ENCODE results near the gene ERI3.

Gene ERI3, protein sequence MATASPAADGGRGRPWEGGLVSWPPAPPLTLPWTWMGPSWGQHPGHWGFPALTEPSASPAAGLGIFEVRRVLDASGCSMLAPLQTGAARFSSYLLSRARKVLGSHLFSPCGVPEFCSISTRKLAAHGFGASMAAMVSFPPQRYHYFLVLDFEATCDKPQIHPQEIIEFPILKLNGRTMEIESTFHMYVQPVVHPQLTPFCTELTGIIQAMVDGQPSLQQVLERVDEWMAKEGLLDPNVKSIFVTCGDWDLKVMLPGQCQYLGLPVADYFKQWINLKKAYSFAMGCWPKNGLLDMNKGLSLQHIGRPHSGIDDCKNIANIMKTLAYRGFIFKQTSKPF

DNA sequence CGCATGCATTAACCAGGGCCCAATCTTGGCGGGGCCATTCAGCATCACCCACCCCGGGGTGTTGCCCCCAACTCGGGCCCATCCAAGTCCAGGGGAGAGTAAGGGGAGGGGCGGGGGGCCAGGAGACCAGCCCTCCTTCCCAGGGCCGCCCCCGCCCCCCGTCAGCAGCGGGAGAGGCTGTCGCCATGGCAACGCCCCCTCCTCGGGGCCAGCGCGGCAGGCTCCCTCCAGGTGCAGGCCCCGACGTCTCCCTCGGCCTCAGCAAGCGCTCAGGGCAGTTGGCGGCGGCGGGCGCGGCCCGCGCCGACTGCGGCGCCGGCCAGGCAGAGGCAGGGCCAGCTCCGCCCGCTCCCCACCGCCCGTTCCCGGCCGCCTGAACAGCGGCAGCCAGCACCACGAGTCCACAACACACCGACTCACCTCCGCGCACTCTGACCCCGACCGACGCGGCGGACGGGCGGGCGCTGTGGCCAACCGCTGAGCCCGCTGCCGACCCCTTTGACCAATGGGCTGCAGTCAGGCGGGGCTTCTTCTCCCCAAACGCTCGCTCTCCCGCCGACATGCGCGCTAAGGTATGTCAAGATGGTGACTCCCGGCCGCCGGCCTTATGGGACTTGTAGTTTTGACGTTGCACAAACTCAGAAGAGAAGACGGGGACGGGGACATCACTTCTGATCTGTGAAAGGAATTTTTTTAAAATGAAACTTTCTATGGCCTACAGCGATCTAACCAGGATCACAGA is at the start of gene ERI3:
TSS of gene ERI3 (minus strand) at position 418 of the 742 bp plus-strand sequence. CDS start at position 187, 231 bp downstream.
- peak; percentile 67 to 99 (median 97) for DNase-seq

DNA sequence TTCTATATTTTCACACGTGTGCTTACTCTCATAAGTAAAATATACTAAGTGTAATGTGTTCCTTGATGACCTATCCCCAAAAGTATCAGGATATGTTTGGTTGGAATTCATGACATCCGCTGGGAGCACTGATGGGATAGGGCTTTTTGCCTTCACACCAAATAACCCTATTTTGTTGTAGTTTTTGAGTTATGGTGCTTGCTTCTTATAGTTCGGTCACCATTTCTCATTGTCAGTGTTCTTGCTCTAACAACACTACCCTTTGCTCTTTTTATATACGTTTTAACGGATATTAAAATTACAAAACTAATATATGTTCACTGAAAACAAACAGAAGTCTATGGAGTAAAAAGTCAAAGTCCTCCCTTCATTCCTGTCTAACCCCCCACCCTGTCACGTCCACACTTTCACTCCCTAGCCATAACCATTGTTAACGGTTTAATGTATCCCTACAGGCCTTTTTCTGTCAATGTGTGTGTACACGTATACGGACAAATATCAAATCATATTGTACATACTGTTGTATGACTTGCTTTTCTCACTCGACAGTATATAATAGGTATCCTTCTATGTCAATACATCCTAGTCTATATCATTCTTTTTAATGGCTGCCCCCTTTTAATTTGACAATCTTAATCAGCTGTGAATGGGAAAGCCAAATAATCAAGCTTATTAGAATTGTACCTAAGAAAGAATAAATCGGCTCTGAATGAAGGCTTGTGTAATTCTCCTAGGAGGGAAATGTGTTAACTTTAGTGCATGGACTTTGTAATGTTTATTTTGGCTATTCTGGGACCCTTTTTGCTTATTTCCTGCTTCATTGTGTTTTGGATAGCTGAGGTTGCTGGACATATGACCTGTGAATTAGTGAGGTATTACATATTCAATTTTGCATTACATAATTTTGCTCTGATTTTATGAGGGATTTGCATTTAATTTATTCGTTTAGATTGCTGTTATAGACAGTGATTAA is 46.5 kb upstream of the ERI3 start:
- DNase-seq: no peak

DNA sequence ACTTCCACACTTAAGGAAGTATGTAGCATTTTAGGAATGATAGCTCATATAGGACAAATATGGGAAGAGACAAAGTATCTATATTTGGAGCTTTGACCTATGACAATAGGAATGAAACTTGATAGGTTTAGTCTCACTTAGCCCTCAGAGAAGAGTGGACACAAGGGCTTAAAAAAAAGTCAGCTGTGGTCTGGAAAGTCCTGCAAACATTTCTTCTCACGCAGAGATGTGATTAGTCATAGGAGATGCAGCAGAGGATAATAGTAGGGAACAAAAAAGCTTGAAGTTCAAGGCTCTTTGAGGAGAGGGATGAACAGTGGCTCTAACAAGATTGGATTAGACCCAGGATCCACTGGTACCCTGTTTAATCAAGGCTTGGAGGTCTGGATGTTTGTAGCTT is 35.2 kb upstream of the ERI3 start:
- DNase-seq: no peak

DNA sequence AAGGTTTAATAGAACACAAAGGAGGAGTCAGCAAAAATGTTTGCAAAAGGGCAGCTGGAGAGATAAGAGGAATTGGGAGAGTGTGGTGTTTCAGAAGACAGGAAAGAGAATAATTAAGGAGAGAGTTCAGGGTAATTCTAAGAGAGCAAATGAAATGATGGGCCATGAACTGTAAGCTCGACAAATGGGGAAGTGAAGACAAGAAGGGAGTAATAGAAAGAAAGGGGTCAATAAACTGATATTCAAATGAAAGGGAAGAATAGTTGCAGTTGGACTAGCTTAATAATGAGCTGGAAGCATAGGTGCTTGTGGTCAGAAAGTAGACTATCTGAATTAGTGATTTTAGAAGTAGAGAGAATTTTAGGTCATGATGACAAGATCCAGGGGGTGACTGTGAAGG is 34.4 kb upstream of the ERI3 start:
- DNase-seq: no peak

DNA sequence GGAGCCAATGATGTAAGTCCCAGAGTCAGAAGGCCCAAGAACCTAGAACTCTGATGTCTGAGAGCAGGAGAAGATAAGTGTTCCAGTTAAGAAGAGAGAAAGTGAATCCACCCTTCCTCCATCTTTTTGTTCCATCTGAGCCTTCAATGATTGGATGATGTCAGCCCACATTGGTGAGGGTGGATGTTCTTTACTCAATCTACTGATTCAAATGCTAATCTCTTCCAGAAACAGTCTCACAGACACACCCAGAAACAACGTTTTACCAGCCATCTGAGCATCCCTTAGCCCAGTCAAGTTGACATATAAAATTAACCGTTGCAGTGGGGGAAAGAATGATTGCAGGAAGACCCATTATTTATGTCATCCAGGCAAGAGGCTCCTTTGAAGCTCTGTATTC is 33.5 kb upstream of the ERI3 start:
- DNase-seq: no peak

DNA sequence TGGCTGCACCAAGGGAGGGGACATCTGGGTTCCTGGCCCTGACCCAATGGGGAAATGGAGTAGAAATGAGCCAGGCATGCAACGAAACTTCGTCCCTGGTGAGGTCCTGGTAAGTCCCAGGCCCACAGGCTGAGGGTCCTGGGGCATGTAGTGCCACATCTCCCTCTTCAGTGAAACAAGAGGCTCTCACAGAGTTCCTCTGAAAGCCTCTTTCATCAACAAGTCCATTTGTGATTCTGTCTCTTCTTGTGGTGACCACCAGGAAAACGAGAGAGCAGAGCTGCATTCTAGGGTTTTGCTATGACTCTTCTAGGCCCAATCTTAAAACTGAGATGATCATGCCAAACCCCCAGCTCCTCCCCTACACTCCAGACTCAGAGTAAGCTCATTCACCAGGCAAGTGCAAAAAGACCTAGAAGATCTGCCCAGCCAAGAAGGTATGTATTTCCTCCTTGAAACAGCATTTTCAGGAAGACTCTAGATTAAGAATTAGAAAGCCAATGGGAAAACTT is 25.7 kb upstream of the ERI3 start:
- peak in 8 of 56 donors; percentile 5 to 40 (median 12) for DNase-seq

DNA sequence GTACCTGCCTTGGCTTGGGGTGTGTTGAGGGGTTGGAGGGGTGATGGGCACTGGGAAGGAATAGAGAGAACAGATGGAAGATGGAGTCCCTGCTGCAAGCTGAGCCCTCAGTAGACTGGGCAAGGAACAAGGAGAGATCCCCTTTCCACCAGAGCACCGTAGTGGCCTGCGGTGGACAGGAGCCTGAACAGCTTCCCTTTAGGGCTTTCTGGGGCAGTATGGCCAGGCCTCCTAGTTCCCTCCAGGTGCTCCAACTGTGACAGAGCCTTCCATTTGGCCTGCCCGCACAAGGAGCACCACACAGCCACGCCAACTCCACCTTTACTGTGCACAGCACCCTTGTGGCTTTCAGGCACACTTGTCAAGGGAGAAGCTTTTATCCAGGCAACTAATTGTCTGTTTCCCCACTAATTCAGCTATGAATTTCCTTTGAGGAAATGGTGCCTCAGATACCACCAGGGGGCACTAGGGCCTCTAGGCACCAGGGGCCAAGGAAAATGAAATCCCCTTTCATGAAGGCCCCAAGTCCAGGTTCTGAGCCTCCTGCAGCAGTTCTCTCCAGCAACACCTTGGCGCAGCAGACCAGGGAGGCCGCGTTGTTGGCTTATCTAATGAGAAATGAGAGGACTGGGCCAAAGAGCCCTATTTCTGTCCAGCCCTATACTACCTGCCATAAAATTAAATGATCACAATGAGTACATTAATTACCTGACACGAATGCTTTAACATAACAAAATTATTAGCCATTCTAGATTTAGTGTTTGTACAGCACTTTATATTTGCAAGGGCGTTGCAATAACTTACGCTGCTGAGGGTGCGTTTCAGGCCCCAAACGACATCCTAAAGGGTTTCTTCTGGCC is 23.1 kb upstream of the ERI3 start:
- DNase-seq: peak in 46 of 56 donors; percentile 6 to 76 (median 29)

DNA sequence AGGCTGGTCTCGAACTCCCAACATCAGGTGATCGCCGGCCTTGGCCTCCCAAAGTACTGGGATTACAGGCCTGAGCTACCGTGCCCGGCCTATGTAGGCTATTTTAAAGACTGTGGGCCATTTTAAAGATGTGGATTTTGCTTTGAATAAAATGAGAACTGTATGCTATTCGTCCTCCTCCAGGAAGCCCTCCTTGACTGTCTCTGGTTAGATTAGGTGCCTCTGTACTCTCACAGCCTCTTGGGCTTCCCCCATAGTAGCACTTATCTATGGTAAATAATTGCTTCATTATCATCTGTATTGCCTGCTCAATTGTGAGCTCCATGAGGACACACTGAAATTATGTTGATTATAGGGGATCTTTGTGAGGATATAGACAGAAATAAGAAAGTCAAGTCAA is 20.5 kb upstream of the ERI3 start:
- DNase-seq: no peak

DNA sequence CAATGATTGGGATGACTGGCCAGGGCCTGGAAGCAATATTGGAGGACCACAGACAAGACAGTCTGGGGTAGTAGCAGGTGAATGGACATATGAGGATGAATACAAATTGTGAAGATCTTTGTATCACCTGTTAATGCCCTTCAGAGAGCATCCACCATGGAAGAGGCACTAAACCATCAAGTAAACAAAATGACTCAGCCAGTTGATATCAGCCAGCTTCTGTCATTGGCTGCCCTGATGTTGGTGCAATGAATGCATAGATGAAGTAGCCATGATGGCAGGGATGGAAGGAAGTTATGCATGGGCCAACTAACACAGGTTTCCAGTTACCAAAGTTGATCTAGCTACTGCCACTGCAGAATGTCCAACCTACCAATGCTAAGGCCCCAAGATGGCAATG is 16.1 kb upstream of the ERI3 start:
- no peak for DNase-seq

DNA sequence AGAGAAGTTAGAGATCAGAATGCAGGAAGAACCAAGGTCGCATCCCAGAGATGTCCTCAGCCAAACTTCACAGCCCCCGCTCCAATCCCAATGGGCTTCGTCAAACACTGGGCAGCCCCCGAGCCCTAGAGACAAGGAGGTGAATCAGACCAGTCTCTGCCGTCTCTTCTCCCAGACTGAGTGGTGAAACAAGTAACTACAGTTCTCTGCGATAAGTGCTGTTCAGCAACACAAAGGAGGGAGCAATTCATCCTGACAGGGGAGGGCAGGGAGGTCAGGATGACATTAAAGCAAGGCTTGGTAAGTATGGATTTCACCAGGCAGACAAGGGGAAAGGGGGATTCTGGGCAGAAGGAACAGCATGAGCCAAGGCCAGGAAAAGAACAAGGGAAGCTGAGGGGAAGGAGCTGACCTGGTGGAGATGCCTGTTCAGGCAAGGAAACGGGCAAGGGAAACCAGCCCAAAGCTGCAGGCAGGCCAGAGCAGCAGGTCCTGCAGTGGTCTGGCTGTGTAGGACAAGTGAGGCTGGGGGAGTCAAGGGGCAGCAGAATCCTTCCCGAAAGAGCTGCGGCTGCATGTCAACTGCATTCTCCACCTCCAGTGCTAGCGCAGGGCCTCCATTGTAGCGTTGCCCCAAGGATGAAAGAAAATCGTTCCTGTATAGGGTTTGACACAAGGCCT is 13.6 kb upstream of the ERI3 start:
- no peak for DNase-seq

DNA sequence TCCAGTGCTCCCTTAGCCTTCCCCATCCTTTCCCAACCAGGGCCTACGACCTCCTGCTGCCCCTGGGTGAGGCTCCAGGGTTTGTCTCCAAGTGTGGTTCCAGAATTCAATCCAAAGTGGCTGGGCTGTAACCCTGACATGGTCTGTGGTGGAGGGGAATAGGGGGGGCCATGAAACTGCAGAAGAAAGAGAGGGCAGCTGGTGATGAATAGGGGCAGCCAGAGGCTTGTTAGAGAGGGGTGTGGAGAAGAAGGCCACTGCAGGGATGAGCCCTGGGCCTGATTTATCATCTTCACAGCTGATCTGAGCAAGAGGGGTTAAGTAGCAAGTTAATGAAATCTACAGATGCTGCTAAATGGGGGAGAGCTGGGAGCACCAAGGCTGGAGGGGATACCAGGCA is 12.9 kb upstream of the ERI3 start:
- no peak for DNase-seq

DNA sequence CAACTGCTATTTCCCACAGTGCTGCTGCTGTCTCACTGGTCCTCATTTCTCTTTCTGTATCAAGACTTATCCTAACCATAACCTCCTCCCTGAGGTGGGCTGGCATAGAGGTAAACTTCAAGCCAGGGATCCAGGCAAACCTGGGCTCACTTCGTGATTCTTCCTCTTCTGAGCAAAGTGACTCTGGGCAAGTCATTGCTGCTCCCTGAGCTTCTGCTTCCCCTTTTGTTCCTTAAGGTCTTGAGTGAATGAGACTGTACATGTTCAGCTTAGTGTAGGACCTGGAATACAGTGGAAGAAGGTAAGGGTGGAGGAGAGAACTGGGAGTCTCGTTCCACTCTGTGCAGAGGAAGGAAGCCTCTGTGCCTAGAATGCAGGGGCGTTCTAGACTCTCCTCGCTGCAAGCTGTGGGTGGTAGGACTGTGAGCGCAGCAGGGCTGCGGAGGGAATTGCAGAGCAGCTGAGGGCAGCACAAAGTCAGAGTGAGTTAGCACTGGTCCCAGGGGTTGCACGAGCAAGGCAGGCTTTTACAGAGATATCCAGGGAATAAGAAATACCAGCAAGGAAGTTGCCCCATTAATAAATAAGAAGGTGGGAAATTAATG is 11.4 kb upstream of the ERI3 start:
- peak in 7 of 56 donors; percentile 6 to 43 (median 16) for DNase-seq

DNA sequence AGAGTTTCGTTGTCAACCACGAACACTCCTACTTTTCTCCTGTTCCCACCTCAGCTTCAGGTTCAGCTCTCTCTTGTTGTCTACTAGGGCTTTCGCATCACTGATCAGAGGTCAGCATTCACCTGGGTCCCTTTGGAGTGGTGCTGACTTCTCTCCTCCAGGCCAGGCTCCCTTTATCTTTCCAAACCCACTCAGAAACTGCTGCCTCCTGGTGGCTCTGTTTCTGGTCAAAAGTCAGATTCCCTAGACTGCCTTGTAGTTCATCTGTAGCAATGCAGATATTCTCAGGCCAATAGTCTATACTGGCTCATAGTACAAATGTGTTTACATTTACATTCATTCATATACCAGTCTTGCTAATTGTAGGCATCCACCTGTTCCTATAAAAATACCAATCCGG is 6.4 kb upstream of the ERI3 start:
- no peak for DNase-seq

DNA sequence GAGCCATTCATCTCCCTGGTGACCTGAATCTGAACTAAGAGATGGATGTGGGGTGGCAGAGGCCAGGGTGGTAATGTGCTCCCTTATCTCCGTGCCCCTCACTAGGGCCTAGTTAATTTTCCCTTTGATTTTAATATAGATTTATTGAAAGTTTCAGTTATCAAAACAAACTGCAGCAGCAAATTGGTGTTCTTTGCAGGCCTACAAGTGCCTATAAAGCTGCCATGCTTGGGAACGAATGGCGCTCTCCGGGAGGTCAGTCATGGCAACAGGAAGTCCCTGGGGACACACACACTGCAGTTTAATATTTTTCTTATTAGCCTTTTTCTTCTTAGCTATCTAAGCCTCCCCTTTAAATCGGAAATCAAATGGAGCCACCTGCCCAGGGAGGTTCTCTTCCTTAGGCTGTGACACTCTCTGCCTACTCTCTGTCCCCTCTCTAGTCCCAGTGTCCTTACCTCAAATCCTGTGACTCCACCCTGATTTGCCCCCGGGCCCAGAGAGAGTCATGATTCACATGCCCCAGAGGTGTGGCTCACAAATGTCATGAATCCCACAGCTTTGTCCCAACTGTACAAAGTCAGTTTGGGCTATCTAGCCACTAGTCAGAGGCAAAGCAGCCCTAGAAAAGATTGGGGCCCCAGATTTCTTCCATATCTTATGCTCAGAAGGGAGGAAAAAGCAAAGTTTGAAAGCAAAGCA is 4.3 kb upstream of the ERI3 start:
- no peak for DNase-seq

DNA sequence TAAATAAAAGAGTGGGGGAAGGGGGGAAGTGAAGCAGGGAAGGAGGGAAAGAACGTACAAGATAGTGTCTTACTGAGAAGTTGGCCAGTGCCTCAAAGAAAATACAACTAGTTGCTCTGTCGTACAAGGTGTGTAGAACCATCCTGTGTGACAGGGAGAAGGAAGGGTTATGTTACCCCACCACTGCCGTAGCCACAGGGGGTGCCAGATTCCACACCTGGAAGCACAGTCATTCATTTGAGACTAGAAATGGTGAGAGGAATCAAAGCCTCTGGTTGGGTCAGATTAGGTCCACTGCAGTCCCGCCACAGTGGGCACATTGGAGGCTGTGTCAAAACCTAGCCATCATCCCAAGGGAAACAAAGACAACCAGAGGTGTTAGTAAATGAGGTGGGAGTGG is 2.7 kb upstream of the ERI3 start:
- no peak for DNase-seq

DNA sequence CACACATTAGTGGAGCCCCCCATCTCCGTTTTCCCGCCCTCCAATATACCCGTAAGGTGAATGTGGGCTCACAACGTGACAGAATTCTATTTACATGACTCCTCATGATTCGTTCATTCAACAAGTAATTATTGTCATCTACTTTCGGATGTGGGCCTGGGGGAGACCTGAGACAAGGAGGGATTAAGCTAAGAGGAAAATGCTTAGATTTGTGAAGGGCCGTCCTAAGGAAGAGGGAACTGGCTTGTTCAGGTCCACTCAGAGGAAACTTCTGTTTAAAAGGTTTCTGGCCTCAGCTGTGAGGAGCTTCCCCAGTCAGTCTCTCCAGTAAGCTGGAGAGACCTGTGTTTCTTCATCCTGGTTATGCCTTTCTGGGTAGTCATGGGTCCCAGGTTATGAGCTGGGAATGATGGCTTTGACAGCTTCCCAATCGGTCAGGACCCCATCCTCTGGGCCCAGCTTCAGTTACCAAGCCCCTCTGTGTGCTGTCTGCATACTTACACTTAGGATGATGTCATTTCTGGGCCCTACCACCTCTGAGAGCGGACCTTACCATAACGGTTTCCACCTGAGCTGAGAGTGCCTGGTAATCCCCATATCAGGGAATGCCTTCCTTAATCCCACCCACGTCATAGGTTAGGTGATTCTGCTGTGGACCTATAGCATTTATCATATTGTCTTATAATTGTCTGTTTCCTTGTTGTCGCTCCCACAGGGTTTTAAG is 687 bp upstream of the ERI3 start:
- DNase-seq: no peak

DNA sequence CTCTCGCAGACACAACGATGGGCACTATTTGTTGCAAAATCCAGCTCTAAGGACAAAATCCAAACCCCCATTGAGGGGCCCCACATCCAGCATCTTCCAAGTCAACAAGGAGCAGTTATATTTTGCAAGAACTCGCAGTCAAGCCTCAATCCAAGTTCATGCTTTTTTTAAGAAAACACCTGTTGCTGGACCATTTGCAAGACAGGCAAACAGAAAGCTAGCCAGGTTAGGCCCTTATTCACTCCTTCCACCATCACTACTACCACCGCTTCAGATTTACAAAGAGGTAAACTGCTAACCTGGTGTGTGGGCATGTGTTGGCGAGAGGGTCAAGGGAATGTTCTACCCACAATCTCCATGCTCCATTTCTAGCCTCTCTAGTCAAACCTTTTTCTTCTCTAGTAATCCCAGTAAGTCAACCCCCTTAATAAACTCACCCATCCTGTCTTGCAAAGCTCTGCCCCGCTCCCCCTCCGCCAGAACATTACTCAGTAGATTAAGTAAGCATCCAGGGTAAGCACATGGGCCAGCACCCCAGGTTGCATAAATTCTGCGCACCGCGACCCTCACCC is 703 bp downstream of the ERI3 start:
- no peak for DNase-seq

DNA sequence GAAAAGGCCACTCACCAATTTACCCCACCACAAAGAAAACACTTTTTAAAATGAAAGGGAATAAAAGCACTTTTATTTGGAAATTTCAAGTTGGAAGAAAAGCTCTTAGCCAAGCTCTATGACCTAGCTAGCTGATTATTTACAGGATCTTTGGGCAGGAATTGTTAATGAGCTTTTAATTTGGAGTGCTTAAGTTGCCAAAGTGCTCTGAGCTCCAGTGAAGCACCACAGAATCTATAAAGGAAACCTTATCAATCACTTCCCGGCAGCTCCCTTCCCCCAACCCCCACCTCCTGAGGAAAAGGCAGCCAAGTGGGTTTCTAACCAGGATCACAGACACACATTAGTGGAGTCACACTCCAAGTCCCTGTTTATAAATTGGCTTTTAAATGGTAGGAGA is 1.5 kb downstream of the ERI3 start:
- DNase-seq: no peak
